ENCODE measurements around the gene SEPTIN1.

SEPTIN1 gene

GRCh38 chr16:30407804-30408534, 25.6 kb upstream of the SEPTIN1 start (continued):
- TF ChIP-seq, protein P1, sequence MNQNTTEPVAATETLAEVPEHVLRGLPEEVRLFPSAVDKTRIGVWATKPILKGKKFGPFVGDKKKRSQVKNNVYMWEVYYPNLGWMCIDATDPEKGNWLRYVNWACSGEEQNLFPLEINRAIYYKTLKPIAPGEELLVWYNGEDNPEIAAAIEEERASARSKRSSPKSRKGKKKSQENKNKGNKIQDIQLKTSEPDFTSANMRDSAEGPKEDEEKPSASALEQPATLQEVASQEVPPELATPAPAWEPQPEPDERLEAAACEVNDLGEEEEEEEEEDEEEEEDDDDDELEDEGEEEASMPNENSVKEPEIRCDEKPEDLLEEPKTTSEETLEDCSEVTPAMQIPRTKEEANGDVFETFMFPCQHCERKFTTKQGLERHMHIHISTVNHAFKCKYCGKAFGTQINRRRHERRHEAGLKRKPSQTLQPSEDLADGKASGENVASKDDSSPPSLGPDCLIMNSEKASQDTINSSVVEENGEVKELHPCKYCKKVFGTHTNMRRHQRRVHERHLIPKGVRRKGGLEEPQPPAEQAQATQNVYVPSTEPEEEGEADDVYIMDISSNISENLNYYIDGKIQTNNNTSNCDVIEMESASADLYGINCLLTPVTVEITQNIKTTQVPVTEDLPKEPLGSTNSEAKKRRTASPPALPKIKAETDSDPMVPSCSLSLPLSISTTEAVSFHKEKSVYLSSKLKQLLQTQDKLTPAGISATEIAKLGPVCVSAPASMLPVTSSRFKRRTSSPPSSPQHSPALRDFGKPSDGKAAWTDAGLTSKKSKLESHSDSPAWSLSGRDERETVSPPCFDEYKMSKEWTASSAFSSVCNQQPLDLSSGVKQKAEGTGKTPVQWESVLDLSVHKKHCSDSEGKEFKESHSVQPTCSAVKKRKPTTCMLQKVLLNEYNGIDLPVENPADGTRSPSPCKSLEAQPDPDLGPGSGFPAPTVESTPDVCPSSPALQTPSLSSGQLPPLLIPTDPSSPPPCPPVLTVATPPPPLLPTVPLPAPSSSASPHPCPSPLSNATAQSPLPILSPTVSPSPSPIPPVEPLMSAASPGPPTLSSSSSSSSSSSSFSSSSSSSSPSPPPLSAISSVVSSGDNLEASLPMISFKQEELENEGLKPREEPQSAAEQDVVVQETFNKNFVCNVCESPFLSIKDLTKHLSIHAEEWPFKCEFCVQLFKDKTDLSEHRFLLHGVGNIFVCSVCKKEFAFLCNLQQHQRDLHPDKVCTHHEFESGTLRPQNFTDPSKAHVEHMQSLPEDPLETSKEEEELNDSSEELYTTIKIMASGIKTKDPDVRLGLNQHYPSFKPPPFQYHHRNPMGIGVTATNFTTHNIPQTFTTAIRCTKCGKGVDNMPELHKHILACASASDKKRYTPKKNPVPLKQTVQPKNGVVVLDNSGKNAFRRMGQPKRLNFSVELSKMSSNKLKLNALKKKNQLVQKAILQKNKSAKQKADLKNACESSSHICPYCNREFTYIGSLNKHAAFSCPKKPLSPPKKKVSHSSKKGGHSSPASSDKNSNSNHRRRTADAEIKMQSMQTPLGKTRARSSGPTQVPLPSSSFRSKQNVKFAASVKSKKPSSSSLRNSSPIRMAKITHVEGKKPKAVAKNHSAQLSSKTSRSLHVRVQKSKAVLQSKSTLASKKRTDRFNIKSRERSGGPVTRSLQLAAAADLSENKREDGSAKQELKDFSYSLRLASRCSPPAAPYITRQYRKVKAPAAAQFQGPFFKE (tag by site-specific recombination; IDR thresholded peaks at IDR 0.05; ENCODE audit: borderline replicate concordance), result no peak
- TF ChIP-seq ZNF184 (tag by site-specific recombination; IDR thresholded peaks at IDR 0.05) (no peak), BCL11B (tag by site-specific recombination; IDR thresholded peaks at IDR 0.05; ENCODE audit: low read depth) (peak; percentile 6; the same call in 1 of the 2 replicates), ATF2 (tag by site-specific recombination; IDR thresholded peaks at IDR 0.05; ENCODE audit: low read depth) (no peak), ZFP69B (tag by site-specific recombination; IDR thresholded peaks at IDR 0.05) (no peak), YY2 (tag by site-specific recombination; IDR thresholded peaks at IDR 0.05) (no peak), HOXC10 (CRISPR knock-in tag; IDR thresholded peaks at IDR 0.05) (no peak), ZNF791 (tag by site-specific recombination; IDR thresholded peaks at IDR 0.05) (no peak), ZNF433 (tag by site-specific recombination; IDR thresholded peaks at IDR 0.05; ENCODE audit: low read depth) (no peak), KLF10 (tag by site-specific recombination; IDR thresholded peaks at IDR 0.05) (peak; percentile 66), ZBTB6 (tag by site-specific recombination; IDR thresholded peaks at IDR 0.05) (no peak), KLF8 (tag by site-specific recombination; IDR thresholded peaks at IDR 0.05) (no peak), ZNF510 (tag by site-specific recombination; IDR thresholded peaks at IDR 0.05; ENCODE audit: insufficient replicate concordance) (no peak), ZNF335 (tag by site-specific recombination; conservative IDR thresholded peaks at IDR 0.05) (no peak), ZNF768 (tag by site-specific recombination; IDR thresholded peaks at IDR 0.05) (no peak), HOXD13 (CRISPR knock-in tag; IDR thresholded peaks at IDR 0.05; ENCODE audit: borderline replicate concordance) (no peak), ZNF398 (tag by site-specific recombination; IDR thresholded peaks at IDR 0.05) (peak; percentile 4; the same call in 1 of the 2 replicates), ZNF248 (tag by site-specific recombination; IDR thresholded peaks at IDR 0.05) (no peak), TCF7L2 (IDR thresholded peaks at IDR 0.05; ENCODE audit: borderline replicate concordance, low read depth, low read length) (no peak), GLI2 (tag by site-specific recombination; IDR thresholded peaks at IDR 0.05; ENCODE audit: borderline replicate concordance, low read depth) (no peak)
- TF ChIP-seq, protein P2, sequence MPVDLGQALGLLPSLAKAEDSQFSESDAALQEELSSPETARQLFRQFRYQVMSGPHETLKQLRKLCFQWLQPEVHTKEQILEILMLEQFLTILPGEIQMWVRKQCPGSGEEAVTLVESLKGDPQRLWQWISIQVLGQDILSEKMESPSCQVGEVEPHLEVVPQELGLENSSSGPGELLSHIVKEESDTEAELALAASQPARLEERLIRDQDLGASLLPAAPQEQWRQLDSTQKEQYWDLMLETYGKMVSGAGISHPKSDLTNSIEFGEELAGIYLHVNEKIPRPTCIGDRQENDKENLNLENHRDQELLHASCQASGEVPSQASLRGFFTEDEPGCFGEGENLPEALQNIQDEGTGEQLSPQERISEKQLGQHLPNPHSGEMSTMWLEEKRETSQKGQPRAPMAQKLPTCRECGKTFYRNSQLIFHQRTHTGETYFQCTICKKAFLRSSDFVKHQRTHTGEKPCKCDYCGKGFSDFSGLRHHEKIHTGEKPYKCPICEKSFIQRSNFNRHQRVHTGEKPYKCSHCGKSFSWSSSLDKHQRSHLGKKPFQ (tag by site-specific recombination; IDR thresholded peaks at IDR 0.05), result no peak
- TF ChIP-seq, protein P3, sequence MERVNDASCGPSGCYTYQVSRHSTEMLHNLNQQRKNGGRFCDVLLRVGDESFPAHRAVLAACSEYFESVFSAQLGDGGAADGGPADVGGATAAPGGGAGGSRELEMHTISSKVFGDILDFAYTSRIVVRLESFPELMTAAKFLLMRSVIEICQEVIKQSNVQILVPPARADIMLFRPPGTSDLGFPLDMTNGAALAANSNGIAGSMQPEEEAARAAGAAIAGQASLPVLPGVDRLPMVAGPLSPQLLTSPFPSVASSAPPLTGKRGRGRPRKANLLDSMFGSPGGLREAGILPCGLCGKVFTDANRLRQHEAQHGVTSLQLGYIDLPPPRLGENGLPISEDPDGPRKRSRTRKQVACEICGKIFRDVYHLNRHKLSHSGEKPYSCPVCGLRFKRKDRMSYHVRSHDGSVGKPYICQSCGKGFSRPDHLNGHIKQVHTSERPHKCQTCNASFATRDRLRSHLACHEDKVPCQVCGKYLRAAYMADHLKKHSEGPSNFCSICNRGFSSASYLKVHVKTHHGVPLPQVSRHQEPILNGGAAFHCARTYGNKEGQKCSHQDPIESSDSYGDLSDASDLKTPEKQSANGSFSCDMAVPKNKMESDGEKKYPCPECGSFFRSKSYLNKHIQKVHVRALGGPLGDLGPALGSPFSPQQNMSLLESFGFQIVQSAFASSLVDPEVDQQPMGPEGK (tag by site-specific recombination; IDR thresholded peaks at IDR 0.05), result no peak; the same call in none of the 2 replicates
- TF ChIP-seq, protein P4, sequence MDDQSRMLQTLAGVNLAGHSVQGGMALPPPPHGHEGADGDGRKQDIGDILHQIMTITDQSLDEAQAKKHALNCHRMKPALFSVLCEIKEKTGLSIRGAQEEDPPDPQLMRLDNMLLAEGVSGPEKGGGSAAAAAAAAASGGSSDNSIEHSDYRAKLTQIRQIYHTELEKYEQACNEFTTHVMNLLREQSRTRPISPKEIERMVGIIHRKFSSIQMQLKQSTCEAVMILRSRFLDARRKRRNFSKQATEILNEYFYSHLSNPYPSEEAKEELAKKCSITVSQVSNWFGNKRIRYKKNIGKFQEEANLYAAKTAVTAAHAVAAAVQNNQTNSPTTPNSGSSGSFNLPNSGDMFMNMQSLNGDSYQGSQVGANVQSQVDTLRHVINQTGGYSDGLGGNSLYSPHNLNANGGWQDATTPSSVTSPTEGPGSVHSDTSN (CRISPR knock-in tag; IDR thresholded peaks at IDR 0.05), result no peak

All from HEK293 (cell line).